Measurements from ENCODE around the gene ECD.
A peak's percentile ranks its signal among the peaks of the same experiment; 100 is the strongest.

ECD gene

DNA sequence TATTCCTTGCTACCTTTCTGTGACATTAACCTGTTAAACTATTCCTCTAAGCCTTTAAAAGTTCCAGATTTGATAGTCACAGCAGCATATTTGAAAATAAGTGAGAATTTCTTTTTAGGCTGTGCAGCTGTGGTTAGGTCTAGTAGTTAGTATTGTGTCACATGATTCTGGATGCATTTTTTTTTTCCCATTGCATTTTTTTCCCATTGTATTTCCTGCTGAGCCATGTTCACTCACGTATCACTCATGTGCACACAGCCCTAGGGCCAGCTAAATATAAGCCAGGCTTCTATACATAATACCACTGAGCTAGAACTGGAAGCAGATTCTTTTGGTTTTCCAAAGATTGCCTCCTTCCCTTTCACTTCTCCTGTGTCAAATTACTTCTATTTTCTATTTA lies 41.9 kb upstream of the ECD start:
- TF ChIP-seq, protein P1, sequence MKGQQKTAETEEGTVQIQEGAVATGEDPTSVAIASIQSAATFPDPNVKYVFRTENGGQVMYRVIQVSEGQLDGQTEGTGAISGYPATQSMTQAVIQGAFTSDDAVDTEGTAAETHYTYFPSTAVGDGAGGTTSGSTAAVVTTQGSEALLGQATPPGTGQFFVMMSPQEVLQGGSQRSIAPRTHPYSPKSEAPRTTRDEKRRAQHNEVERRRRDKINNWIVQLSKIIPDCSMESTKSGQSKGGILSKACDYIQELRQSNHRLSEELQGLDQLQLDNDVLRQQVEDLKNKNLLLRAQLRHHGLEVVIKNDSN (IDR thresholded peaks at IDR 0.05) = peak; percentile 78
- TF ChIP-seq FOXM1 (IDR thresholded peaks at IDR 0.05; ENCODE audit: borderline replicate concordance, low read depth) = no peak

GRCh38 chr10:73207883-73208282 lies 40.1 kb upstream of the ECD start:
- TF ChIP-seq ZBTB7A (IDR thresholded peaks at IDR 0.05; ENCODE audit: low read depth) (no peak), RAD21 (IDR thresholded peaks at IDR 0.05; ENCODE audit: low read depth) (no peak), TAF1 (IDR thresholded peaks at IDR 0.05; ENCODE audit: low read depth) (no peak), CEBPB (IDR thresholded peaks at IDR 0.05) (no peak), YY1 (IDR thresholded peaks at IDR 0.05; ENCODE audit: low read depth) (no peak)
- TF ChIP-seq, protein P2, sequence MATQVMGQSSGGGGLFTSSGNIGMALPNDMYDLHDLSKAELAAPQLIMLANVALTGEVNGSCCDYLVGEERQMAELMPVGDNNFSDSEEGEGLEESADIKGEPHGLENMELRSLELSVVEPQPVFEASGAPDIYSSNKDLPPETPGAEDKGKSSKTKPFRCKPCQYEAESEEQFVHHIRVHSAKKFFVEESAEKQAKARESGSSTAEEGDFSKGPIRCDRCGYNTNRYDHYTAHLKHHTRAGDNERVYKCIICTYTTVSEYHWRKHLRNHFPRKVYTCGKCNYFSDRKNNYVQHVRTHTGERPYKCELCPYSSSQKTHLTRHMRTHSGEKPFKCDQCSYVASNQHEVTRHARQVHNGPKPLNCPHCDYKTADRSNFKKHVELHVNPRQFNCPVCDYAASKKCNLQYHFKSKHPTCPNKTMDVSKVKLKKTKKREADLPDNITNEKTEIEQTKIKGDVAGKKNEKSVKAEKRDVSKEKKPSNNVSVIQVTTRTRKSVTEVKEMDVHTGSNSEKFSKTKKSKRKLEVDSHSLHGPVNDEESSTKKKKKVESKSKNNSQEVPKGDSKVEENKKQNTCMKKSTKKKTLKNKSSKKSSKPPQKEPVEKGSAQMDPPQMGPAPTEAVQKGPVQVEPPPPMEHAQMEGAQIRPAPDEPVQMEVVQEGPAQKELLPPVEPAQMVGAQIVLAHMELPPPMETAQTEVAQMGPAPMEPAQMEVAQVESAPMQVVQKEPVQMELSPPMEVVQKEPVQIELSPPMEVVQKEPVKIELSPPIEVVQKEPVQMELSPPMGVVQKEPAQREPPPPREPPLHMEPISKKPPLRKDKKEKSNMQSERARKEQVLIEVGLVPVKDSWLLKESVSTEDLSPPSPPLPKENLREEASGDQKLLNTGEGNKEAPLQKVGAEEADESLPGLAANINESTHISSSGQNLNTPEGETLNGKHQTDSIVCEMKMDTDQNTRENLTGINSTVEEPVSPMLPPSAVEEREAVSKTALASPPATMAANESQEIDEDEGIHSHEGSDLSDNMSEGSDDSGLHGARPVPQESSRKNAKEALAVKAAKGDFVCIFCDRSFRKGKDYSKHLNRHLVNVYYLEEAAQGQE (IDR thresholded peaks at IDR 0.05; ENCODE audit: low read depth) = no peak

- TF ChIP-seq FOXM1 (IDR thresholded peaks at IDR 0.05; ENCODE audit: borderline replicate concordance, low read depth) = no peak
- TF ChIP-seq, protein P3, sequence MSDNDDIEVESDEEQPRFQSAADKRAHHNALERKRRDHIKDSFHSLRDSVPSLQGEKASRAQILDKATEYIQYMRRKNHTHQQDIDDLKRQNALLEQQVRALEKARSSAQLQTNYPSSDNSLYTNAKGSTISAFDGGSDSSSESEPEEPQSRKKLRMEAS (IDR thresholded peaks at IDR 0.05) = no peak
- no peak for TF ChIP-seq EP300 (IDR thresholded peaks at IDR 0.05; ENCODE audit: borderline replicate concordance)
- TF ChIP-seq CEBPB (IDR thresholded peaks at IDR 0.05) = no peak
- TF ChIP-seq TAF1 (IDR thresholded peaks at IDR 0.05; ENCODE audit: low read depth) = no peak
- TF ChIP-seq, protein P2 (IDR thresholded peaks at IDR 0.05; ENCODE audit: low read depth) = no peak
- TF ChIP-seq TCF12 (IDR thresholded peaks at IDR 0.05; ENCODE audit: low read depth) = no peak
- TF ChIP-seq TEAD4 (IDR thresholded peaks at IDR 0.05) = no peak
- TF ChIP-seq NFIC (IDR thresholded peaks at IDR 0.05) = no peak
Measured at GRCh38 chr10:73206385-73206784, 38.6 kb upstream of the ECD start.

DNA sequence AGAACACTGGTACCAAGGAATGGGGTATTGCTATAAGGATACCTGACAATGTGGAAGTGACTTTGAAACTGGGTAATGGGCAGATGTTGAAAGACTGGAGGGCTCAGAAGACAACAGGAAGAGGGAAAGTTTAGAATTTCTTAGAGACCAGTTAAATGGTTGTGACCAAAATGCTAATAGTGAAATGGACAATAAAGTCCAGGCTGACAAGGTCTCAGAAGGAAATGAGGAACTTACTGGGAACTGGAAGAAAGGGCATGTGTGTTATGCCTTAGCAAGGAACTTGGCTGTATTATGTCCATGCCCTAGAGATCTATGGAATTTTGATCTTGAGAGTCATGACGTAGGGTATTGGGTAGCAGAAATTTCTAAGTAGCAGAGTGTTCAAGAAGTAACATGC lies 38.1 kb upstream of the ECD start:
- TF ChIP-seq EP300 (IDR thresholded peaks at IDR 0.05; ENCODE audit: borderline replicate concordance) (no peak), FOXM1 (IDR thresholded peaks at IDR 0.05; ENCODE audit: borderline replicate concordance, low read depth) (no peak), CEBPB (IDR thresholded peaks at IDR 0.05) (no peak), YY1 (IDR thresholded peaks at IDR 0.05; ENCODE audit: low read depth) (no peak), TAF1 (IDR thresholded peaks at IDR 0.05; ENCODE audit: low read depth) (no peak), RAD21 (IDR thresholded peaks at IDR 0.05; ENCODE audit: low read depth) (no peak)
- TF ChIP-seq, protein P3 (IDR thresholded peaks at IDR 0.05) = no peak
- TF ChIP-seq, protein P1 (IDR thresholded peaks at IDR 0.05) = no peak
- TF ChIP-seq, protein P2 (IDR thresholded peaks at IDR 0.05; ENCODE audit: low read depth) = no peak

GRCh38 chr10:73205081-73205480 lies 37.3 kb upstream of the ECD start:
- TF ChIP-seq, protein P3 (IDR thresholded peaks at IDR 0.05) = no peak
- TF ChIP-seq TEAD4 (IDR thresholded peaks at IDR 0.05) (no peak), EGR1 (IDR thresholded peaks at IDR 0.05) (no peak), TCF12 (IDR thresholded peaks at IDR 0.05; ENCODE audit: low read depth) (no peak), EP300 (IDR thresholded peaks at IDR 0.05; ENCODE audit: borderline replicate concordance) (no peak), RAD21 (IDR thresholded peaks at IDR 0.05; ENCODE audit: low read depth) (no peak), CREB1 (IDR thresholded peaks at IDR 0.05; ENCODE audit: low read depth) (no peak), YY1 (IDR thresholded peaks at IDR 0.05; ENCODE audit: low read depth) (no peak), ZBTB7A (IDR thresholded peaks at IDR 0.05; ENCODE audit: low read depth) (no peak), NFIC (IDR thresholded peaks at IDR 0.05) (no peak), TAF1 (IDR thresholded peaks at IDR 0.05; ENCODE audit: low read depth) (no peak), CEBPB (IDR thresholded peaks at IDR 0.05) (no peak), FOXM1 (IDR thresholded peaks at IDR 0.05; ENCODE audit: borderline replicate concordance, low read depth) (no peak)
- TF ChIP-seq, protein P2 (IDR thresholded peaks at IDR 0.05; ENCODE audit: low read depth) = no peak
- TF ChIP-seq, protein P1 (IDR thresholded peaks at IDR 0.05) = no peak

Data from Ishikawa (cell line).